ENCODE data around the gene KRTAP10-8. TPM values are rescaled to one million over a fixed set of nuclear protein-coding genes. Genes with fewer than 3 reads are reported as not detected.
A peak's percentile ranks its signal among the peaks of the same experiment; 100 is the strongest.
"Not testable (repeated sequence)": the region's sequence is repeated elsewhere in the genome, so short reads cannot be mapped to it uniquely, and the experiment has no call there.

The KRTAP10-8 gene
- total RNA-seq, 1 experiment from 2014 or later: not detected

DNA sequence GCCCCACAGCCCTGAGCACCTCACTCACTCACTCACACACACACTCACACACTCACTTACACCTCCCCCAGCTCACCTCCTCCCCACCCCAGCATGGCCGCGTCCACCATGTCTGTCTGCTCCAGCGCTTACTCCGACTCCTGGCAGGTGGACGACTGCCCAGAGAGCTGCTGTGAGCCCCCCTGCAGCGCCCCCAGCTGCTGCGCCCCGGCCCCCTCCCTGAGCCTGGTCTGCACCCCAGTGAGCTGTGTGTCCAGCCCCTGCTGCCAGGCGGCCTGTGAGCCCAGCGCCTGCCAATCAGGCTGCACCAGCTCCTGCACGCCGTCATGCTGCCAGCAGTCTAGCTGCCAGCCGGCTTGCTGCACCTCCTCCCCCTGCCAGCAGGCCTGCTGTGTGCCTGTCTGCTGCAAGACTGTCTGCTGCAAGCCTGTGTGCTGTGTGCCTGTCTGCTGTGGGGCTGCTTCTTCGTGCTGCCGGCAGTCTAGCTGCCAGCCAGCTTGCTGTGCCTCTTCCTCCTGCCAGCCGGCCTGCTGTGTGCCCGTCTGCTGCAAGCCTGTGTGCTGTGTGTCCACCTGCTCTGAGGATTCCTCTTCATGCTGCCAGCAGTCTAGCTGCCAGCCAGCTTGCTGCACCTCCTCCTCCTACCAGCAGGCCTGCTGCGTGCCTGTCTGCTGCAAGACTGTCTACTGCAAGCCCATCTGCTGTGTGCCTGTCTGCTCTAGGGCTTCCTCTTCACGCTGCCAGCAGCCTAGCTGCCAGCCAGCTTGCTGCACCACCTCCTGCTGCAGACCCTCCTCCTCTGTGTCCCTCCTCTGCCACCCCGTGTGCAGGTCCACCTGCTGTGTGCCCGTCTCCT lies 34.7 kb downstream of the KRTAP10-8 start, which contains the start of gene KRTAP10-11:
Gene KRTAP10-11, plus strand, starts transcription at position 49 of the 856 bp plus-strand sequence. Its CDS starts 45 bp downstream, at position 94.
- not testable (repeated sequence) for DNase-seq (ENCODE audit: low read depth)

DNA sequence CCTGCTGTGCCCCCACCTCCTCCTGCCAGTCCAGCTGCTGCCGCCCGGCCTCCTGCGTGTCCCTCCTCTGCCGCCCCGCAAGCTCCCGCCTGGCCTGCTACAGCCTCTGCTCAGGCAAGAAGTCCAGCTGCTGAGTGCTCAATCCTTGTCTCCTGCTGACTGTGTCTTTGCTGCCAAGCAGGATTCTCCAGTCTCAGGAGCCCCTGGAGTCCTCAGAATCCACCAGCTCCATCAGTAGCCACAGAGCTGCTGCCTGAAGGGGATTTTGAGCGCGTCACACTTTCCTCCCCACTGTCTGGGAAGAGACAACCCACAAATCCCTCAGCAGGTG lies 35.3 kb downstream of the KRTAP10-8 start:
- no peak for DNase-seq (ENCODE audit: low read depth)

DNA sequence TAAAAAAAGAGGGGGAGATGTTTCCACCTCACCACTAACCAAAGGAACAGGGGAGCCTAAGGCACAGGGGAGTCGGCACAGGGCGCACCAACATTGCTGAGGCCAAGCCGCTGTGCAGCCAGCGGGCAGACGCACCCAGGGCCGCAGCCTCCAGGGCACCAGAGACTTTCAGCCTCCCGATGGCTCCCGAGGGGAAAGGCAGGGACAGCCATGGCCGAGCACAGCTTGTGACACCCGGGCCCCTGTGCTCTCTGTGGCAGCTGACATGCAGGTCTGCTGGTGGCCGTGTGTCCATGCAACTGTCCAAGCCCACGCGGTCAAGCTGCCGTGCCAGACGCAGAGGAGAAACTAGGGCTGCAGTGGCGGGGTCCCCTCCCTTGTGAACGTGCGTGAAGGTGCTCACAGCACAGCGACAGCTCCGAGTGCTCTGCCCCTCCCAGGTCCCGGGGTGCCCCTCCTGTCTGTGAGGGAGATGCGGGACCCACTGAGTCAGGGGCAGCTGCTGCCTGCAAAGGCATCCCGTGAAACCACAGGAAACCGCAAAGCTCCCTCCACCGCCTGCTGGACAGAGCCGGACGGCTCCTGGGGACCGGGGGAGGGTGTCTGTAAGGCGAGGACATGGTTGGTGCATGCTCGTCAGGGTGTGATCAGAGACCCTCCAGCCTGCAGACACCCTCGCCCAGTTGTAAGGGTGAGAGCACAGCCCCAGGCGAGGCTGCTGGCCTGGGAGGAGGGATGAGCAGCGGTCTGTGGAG lies 36.9 kb downstream of the KRTAP10-8 start:
- DNase-seq (ENCODE audit: low read depth): no peak

DNA sequence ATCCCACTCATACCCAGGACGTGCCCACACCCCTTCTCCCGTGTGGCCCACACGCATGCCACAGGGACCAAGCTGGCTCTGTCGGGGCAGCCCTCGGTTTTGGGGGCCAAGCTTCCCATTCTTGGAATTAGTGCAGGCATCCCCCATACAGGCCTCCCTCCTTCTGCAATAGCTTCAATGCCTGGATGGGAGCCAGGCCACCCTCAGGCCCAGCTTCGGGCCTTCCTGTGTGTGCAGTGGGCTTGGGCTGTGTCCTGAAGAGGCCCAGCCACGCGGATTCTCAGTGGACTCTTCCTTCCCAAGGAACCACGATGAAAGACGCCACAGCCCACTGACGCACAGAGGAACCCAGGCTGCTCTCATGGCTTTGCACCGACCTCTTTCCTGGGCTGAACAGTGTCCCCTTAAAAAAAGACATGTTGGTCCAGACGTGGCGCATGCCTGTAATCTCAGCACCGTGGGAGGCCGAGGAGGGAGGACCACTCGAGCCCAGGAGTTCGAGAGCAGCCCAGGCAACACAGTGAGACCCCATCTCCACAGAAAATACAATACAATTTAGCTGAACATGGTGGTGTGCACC lies 37.7 kb downstream of the KRTAP10-8 start:
- no peak for DNase-seq (ENCODE audit: low read depth)

- DNase-seq (ENCODE audit: low read depth): no peak
Observed at GRCh38 chr21:44650265-44650972, 38.5 kb downstream of the KRTAP10-8 start.

DNA sequence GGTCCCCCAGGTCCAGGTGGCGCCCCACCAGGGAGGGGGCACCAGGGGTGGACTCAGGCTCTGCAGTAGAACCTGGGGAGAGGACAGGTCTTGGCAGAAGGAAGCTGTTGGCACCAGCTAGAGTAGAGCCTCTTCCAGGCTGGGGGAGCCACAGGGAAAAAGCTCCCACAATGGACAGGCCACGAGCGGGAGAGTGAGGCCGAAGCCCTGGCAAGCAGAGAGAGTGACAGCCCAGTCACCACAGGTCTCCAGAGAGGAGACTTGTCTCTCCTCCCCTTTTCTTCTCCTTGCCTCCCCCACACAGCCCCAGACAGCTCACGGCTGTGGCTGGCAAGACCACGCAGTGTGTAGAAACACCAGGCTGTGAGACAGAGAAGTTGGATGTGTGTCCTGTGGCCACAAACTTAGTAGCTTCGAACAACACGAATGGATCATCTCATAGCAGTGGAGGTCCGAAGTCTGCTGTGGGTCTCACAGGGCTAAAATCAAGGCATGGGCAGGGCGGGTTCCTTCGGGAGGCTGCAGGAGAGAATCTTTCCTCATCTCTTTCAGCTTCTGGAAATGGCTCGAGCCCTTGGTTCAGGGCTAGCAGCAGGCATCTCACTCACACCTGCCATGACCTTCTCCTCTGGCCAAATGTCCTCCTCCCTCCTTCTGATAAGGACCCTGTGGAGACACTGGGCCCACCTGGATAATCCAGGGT lies 39.2 kb downstream of the KRTAP10-8 start:
- no peak for DNase-seq (ENCODE audit: low read depth)

DNA sequence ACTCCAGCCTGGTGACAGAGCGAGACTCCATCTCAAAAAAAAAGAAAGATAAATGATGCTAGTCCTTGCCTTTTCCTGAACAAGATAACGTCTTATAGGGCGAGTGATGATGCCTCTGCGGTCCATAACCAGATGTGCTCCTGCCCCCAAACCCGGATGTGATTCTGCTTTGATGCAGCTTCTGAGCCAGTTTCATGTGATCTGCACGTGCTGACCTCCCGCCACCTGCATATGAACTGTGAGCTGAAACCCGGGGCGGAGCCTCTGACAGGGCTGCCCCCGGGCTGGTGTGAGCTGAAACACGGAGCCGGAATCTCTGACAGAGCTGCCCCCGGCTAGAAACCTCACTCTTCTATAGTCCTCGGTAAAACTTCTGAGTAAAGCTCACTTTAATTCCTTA lies 41.2 kb downstream of the KRTAP10-8 start:
- peak; percentile 3 for DNase-seq (ENCODE audit: low read depth)

DNA sequence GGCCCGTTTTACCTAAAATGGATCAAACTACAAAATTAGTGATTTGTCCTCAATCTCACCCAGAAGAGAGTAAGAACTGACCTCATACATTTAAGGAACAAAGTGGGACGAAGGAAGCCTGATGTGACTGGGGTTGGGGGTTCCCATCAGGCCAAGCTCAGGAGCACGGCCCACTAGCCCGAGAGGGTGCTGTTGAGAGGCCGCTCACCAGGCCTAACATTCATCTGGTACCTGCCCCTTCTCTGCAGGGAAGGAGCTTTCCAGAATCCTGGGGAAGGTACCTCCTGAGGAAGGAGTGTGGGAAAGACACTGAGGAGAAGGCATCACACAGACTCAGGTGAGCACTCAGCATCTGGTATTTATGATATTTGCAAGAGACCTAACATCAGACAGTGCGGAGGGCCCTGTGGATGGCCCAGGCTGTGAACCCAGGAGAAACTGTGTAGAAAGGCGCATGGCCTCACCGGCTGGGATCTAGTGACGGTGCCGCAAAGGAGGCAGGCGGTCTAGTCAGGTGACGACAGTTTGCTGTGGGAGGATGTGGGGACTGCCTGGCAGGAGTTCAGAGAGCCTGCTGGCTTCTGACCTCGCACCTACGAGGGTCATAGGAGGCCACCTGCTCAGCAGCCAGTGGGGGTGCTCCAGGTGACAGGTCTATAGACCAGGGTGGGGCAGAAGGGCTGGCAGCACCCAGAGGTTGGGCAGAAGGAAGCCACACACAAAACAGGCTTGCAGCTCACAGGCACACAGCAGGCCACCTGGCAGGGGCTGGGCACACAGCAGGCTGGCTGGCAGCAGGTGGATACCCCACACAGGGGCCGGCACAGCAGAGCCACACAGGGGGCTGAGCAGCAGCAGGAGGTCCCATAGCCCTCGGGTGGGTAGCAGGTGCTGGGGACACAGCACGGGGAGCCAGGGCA lies 42.0 kb downstream of the KRTAP10-8 start:
- DNase-seq (ENCODE audit: low read depth): no peak

DNA sequence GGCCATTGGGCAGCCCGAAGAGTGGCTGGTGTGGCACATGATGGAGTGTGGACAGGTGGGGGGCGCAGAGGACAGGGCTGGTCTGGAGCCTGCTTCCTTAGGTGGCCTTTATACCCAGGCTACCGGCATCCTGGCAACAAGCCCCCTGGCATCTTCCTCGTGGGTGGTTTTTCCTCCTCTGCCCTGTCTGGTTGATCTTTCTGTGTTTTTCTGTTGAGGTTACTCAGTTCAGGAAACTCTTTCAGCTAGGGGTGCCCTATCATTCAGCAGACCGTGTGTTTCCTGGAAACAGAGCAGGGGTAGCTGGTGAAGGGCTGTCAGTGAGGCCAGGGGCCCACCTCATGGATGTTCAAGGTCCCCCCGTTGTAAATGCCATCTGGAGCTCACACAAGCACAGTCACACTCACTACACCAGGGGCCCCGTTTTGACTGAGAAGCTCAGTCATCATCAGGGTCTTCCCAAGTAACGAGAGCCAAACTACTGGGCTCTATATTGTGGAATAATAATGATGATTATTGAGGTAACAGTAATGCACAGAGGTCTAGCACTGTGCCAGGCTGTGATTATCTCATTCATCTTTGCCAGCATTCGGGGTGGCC lies 42.8 kb downstream of the KRTAP10-8 start, which contains the start of gene KRTAP12-4:
Gene KRTAP12-4, minus strand, starts transcription at position 84 of the 600 bp plus-strand sequence. Its CDS starts 45 bp downstream, at position 39.
- no peak for DNase-seq (ENCODE audit: low read depth)

- DNase-seq (ENCODE audit: low read depth): no peak
Observed at GRCh38 chr21:44656868-44657267, 45.0 kb downstream of the KRTAP10-8 start.

DNA sequence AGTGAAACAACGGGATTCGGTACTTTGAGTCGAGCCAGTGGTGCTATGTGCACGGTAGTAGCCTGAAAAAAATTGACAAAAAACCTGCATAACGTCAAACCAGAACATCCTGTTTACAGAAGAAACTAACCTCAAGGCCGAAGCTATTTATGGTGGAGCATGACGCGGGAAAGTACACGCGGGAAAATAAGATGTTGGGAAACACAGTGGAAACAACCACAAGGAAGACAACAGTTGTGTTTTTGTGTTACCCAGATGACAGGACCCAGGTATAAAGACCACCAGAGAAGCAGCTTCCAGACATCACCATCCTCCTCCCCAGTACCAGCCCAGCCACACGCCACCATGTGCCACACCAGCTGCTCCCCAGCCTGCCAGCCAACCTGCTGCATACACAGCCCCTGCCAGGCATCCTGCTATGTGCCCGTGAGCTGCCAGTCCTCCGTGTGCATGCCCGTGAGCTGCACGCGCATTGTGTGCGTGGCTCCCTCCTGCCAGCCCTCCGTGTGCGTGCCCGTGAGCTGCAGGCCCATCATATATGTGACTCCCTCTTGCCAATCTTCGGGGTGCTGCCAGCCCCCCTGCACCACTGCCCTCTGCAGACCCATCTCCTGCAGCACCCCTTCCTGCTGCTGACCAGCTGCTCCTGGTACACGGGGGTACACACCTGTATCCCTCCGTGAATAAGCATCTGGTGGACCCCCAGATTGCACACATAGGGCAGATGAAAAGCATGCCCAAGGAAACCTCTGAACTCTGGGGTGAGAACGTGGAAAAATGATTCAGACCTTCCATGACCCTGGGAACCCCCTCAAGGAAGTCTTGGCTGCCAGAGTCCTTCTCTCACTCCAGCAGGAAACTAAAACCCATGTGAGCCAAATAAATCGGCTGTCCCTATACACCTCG lies 46.0 kb downstream of the KRTAP10-8 start, which contains the start of gene KRTAP12-3:
Gene KRTAP12-3, plus strand, starts transcription at position 298 of the 906 bp plus-strand sequence. Its CDS starts 48 bp downstream, at position 346.
- DNase-seq (ENCODE audit: low read depth): peak; percentile 1

GRCh38 chr21:44658541-44658910 lies 46.6 kb downstream of the KRTAP10-8 start:
- no peak for DNase-seq (ENCODE audit: low read depth)

GRCh38 chr21:44658913-44659595 lies 47.2 kb downstream of the KRTAP10-8 start:
- DNase-seq (ENCODE audit: low read depth): peak; percentile 2

DNA sequence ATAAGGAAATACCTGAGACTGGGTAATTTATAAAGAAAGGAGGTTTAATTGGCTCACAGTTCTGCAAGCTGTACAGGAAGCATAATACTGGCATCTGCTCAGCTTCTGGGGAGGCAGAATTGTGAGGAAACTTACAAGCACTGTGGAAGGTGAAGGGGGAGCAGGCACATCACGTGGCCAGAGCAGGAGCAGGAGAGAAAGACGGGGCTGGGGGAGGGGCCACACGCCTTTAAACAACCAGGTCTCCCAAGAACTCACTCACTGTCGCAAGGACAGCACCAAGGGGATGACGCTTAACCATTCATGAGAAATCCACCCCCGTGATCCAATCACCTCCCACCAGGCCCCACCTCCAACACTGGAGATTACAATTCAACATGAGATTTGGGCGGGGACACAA lies 49.7 kb downstream of the KRTAP10-8 start:
- not testable (repeated sequence) for DNase-seq (ENCODE audit: low read depth)

Measured in RPMI7951 (cell line).